RWPE2 (cell line): ENCODE data around the gene B3GNT2.

Experiments
- ATAC-seq: fragments of 200-7000 bp; cut with Tn5 transposase; 3 replicates; pipeline ENCODE4 v1.9.1; 2021; ENCODE audit warnings: low read depth
- DNase-seq: peaks from one replicate; pipeline ENCODE4 v3.0.0-alpha.2; 2020; ENCODE audit warnings: low spot score
- H3K27ac ChIP-seq: fragments of 450-650 bp; 2 replicates; pipeline ENCODE4 v1.5.1; 2017; ENCODE audit warnings: mild to moderate bottlenecking; ENCODE audit not compliant: poor library complexity, severe bottlenecking
- H3K27me3 ChIP-seq: fragments of 250-450 bp; sonication (Bioruptor Pico); 2 replicates; pipeline ENCODE4 v1.5.1; 2021; ENCODE audit warnings: mild to moderate bottlenecking, moderate library complexity; ENCODE audit not compliant: insufficient read depth, poor library complexity, severe bottlenecking
- H3K36me3 ChIP-seq: fragments of 250-450 bp; sonication (Bioruptor Pico); 2 replicates; pipeline ENCODE4 v1.5.1; 2020; ENCODE audit warnings: low read depth, mild to moderate bottlenecking, moderate library complexity
- H3K4me1 ChIP-seq: fragments of 250-450 bp; sonication (Bioruptor Pico); 2 replicates; pipeline ENCODE4 v1.5.1; 2021; ENCODE audit warnings: mild to moderate bottlenecking, moderate library complexity; ENCODE audit not compliant: insufficient read depth, poor library complexity, severe bottlenecking
- H3K4me3 ChIP-seq: fragments of 250-450 bp; sonication (Bioruptor Pico); 2 replicates; pipeline ENCODE4 v1.5.1; 2021; ENCODE audit warnings: mild to moderate bottlenecking, moderate library complexity; ENCODE audit not compliant: severe bottlenecking
- H3K9me3 ChIP-seq: fragments of 250-450 bp; sonication (Bioruptor Pico); 2 replicates; pipeline ENCODE4 v1.5.1; 2021; ENCODE audit warnings: mild to moderate bottlenecking, moderate library complexity; ENCODE audit not compliant: severe bottlenecking
- CTCF ChIP-seq: fragments of 450-650 bp; IDR thresholded peaks from one replicate; pipeline ENCODE4 v1.5.1; 2017; ENCODE audit warnings: mild to moderate bottlenecking, moderate library complexity; ENCODE audit not compliant: poor library complexity, severe bottlenecking

The B3GNT2 gene

DNA sequence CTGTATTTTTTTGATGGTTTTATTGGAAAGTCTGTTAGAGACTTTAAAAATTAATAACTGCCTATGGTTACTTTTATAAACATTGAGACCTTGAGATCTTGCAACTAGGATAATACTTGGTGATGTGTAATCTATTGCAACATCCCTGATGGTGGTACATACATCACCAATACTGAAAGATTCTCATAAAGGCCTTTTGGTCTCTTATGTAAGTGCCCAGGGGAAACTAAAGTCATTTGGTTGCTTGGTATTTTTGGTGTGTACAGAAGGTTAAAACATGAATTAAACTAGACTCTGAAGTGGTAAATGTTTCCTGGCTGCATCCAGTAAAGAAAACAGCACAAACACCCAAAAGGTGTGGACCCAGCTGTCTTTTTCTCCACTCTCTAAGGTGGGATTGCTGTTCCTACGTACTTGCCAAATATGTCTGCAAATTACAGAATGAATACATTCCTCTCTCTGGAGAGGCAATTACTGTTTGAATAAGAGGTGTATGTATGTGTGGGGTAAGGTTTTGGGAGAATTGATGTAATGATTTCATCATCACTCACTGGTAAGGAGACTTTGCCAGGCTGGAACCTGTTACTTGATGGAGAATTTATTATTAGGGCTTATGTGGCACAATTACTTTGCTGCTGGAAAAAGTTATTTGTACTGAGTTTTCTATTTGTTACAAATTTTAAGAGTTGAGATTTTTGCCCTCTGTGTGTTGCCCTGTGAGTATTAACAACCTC, 3.6 kb downstream of the B3GNT2 start:
- Histone ChIP-seq H3K4me1 (peaks cover 7% of the 10 kb centered on the region), H3K4me3 (no peak overlapping the region)
- ATAC-seq = no peak

GRCh38 chr2:62200291-62200841, 4.5 kb downstream of the B3GNT2 start:
- no peaks in the 10 kb centered on the region for H3K9me3 ChIP-seq
- no peak for ATAC-seq

More for the DNA sequence above, 3.6 kb downstream of the B3GNT2 start:
- Histone ChIP-seq H3K27me3 (no peaks in the 10 kb centered on the region), H3K9me3 (no peaks in the 10 kb centered on the region), H3K27ac (no peak overlapping the region), H3K36me3 (no peaks in the 10 kb centered on the region)
- no peak for DNase-seq
- TF ChIP-seq CTCF = no peak

DNA sequence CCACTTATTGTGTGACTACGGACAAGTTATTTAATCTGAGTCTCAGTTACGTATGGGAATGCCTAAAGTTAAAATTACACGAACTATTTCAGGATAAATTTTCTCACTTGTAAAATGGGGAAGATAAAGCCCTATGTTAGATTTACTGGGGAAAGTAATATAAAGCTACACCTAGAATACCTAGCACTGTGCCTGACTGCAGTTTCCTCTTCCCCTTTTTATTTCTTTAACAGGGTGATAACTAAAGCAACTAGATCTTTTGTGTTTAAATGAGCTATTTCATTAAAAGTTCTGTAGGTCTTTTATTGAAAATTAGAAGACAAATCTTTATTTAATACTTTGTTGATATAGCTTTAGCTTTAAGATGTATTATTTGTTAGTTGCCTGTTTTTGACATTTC, 5.0 kb downstream of the B3GNT2 start:
- DNase-seq (no peak), ATAC-seq (no peak)
- Histone ChIP-seq H3K36me3 (no peaks in the 10 kb centered on the region), H3K4me1 (peaks cover 7% of the 10 kb centered on the region), H3K9me3 (no peaks in the 10 kb centered on the region), H3K4me3 (no peak overlapping the region), H3K27me3 (no peaks in the 10 kb centered on the region), H3K27ac (no peak overlapping the region)
- no peak for TF ChIP-seq CTCF

More at GRCh38 chr2:62200291-62200841, 4.5 kb downstream of the B3GNT2 start:
- no peaks in the 10 kb centered on the region for H3K27me3 ChIP-seq
- H3K4me3 ChIP-seq = no peak overlapping the region
- H3K4me1 ChIP-seq = peaks cover 7% of the 10 kb centered on the region
- no peak for TF ChIP-seq CTCF
- no peaks in the 10 kb centered on the region for H3K36me3 ChIP-seq
- no peak overlapping the region for H3K27ac ChIP-seq
- DNase-seq = no peak

DNA sequence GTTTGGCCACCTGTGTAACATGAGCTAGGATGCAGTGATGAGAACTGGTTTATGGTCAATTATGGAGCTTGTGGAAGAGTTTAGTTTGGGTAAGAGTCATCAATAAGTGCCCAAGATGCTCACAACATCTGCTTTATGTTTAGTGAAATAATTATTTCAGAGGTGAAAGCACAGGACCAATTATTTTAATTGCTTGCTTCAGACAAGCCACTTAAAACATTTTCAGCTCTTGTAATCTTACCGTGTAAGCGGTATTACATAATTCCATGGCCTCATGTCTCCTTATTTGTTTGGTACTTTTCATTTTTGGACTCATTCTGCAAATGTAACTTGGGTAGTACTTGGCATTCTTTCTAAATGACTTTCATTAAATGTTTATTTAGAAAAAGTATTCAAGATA, 5.4 kb downstream of the B3GNT2 start:
- H3K4me3 ChIP-seq = no peak overlapping the region
- no peak for DNase-seq
- H3K4me1 ChIP-seq = peaks cover 7% of the 10 kb centered on the region
- H3K27me3 ChIP-seq = no peaks in the 10 kb centered on the region
- no peaks in the 10 kb centered on the region for H3K9me3 ChIP-seq
- no peak for ATAC-seq
- no peak overlapping the region for H3K27ac ChIP-seq
- TF ChIP-seq CTCF = no peak
- no peaks in the 10 kb centered on the region for H3K36me3 ChIP-seq
